ENCODE data around the gene SLC6A20. TPM values are rescaled to one million over a fixed set of nuclear protein-coding genes. Genes with fewer than 3 reads are reported as not detected.
A peak's percentile ranks its signal among the peaks of the same experiment; 100 is the strongest.

Gene SLC6A20
- total RNA-seq, 1 donor from 2014 or later, result 2.9 TPM

GRCh38 chr3:45814322-45814721 is 18.0 kb upstream of the SLC6A20 start:
- no peak for TF ChIP-seq POLR2AphosphoS5 (IDR thresholded peaks at IDR 0.05; ENCODE audit: insufficient read depth in 1 of 2, low read depth in 1 of 2)
- no peak for TF ChIP-seq POLR2A (IDR thresholded peaks at IDR 0.05)
- no peak for TF ChIP-seq CTCF (IDR thresholded peaks at IDR 0.05)
- Histone ChIP-seq H3K27me3 (no peaks in the 10 kb centered on the region), H3K4me3 (no peak overlapping the region), H3K36me3 (no peaks in the 10 kb centered on the region), H3K4me1 (peaks cover 7% of the 10 kb centered on the region), H3K9me3 (no peaks in the 10 kb centered on the region), H3K27ac (no peak overlapping the region)
- intact Hi-C loops (cut with DNase I), result no loop called here
- DNase-seq (ENCODE audit: extremely low spot score in 2 of 2), result peak in 1 of 2 donors; percentile 27

GRCh38 chr3:45807681-45808540 is 11.6 kb upstream of the SLC6A20 start:
- H3K4me3 ChIP-seq, result no peak overlapping the region
- intact Hi-C loops (cut with DNase I), result no loop called here
- no peaks in the 10 kb centered on the region for H3K36me3 ChIP-seq
- no peaks in the 10 kb centered on the region for H3K27me3 ChIP-seq
- peak; percentile 58 for DNase-seq (ENCODE audit: extremely low spot score in 2 of 2)
- H3K27ac ChIP-seq, result no peak overlapping the region
- no peaks in the 10 kb centered on the region for H3K9me3 ChIP-seq
- TF ChIP-seq POLR2AphosphoS5 (IDR thresholded peaks at IDR 0.05; ENCODE audit: insufficient read depth in 1 of 2, low read depth in 1 of 2), result no peak
- no peak for TF ChIP-seq POLR2A (IDR thresholded peaks at IDR 0.05)
- TF ChIP-seq CTCF (IDR thresholded peaks at IDR 0.05), result no peak
- H3K4me1 ChIP-seq, result peaks cover 3% of the 10 kb centered on the region

- peak; percentile 10 to 22 for DNase-seq (ENCODE audit: extremely low spot score in 2 of 2)
- TF ChIP-seq POLR2A (IDR thresholded peaks at IDR 0.05) (no peak), CTCF (IDR thresholded peaks at IDR 0.05) (no peak), POLR2AphosphoS5 (IDR thresholded peaks at IDR 0.05; ENCODE audit: insufficient read depth in 1 of 2, low read depth in 1 of 2) (no peak)
- H3K27ac ChIP-seq, result no peak overlapping the region
- no peaks in the 10 kb centered on the region for H3K27me3 ChIP-seq
- no peaks in the 10 kb centered on the region for H3K36me3 ChIP-seq
- H3K4me1 ChIP-seq, result peaks cover 3% of the 10 kb centered on the region
- no peaks in the 10 kb centered on the region for H3K9me3 ChIP-seq
- no peak overlapping the region for H3K4me3 ChIP-seq
- intact Hi-C loops (cut with DNase I), result no loop called here
Measured at GRCh38 chr3:45807133-45807532, 10.8 kb upstream of the SLC6A20 start.

GRCh38 chr3:45806072-45806471 is 9.7 kb upstream of the SLC6A20 start:
- no peaks in the 10 kb centered on the region for H3K9me3 ChIP-seq
- DNase-seq (ENCODE audit: extremely low spot score in 2 of 2), result peak in 1 of 2 donors; percentile 6
- TF ChIP-seq POLR2AphosphoS5 (IDR thresholded peaks at IDR 0.05; ENCODE audit: insufficient read depth in 1 of 2, low read depth in 1 of 2), result no peak
- no peak overlapping the region for H3K4me3 ChIP-seq
- intact Hi-C loops (cut with DNase I), result no loop called here
- no peaks in the 10 kb centered on the region for H3K27me3 ChIP-seq
- H3K27ac ChIP-seq, result no peak overlapping the region
- H3K4me1 ChIP-seq, result peaks cover 3% of the 10 kb centered on the region
- no peaks in the 10 kb centered on the region for H3K36me3 ChIP-seq

GRCh38 chr3:45803252-45803935 is 7.1 kb upstream of the SLC6A20 start:
- no peak overlapping the region for H3K4me3 ChIP-seq
- intact Hi-C loops (cut with DNase I), result no loop called here
- DNase-seq (ENCODE audit: extremely low spot score in 2 of 2), result peak; percentile 71 to 72
- H3K36me3 ChIP-seq, result no peaks in the 10 kb centered on the region
- no peak overlapping the region for H3K27ac ChIP-seq
- no peaks in the 10 kb centered on the region for H3K27me3 ChIP-seq
- no peaks in the 10 kb centered on the region for H3K9me3 ChIP-seq
- TF ChIP-seq CTCF (IDR thresholded peaks at IDR 0.05), result no peak
- no peak for TF ChIP-seq POLR2AphosphoS5 (IDR thresholded peaks at IDR 0.05; ENCODE audit: insufficient read depth in 1 of 2, low read depth in 1 of 2)
- no peak for TF ChIP-seq POLR2A (IDR thresholded peaks at IDR 0.05)
- H3K4me1 ChIP-seq, result peaks cover 3% of the 10 kb centered on the region
